Kidney glomerular epithelial cell (primary cell): ENCODE measurements around the gene TNFAIP3.

ENCODE experiments used
- DNase-seq: peaks from one replicate; lab custom pipeline; 2025; lab: John Stamatoyannopoulos, UW

TNFAIP3 gene

DNA sequence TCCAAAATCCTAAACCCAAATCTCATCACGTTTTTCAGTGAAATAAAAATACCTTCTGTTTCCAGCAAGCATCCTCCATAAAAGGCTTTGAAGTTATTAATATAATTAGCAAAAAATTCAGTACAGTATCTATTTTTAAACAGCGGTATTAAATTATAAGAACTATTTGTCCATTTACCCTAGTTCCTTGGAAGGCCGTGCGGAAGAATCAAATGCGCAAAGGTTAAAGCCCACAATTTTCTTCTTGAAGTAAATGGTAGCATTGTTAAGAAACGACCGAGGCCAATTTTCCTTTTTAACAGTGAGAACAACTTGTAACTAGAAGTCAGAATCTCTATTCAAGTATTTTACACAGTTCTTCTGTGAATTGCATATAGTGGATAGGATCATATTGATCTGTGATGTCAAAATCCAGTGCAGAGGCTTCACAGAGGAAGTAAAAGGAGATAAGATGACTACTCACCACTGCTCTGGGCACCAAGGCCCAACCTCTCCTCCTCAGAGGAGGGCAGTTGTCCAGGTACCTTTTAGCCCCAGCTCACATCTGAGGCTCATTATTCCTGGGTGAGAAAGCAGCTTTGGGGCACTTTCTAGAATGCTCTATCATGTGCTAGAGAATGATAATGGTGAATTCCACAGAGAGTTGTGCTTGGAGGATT lies 36.3 kb downstream of the TNFAIP3 start:
- DNase-seq, result no peak

DNA sequence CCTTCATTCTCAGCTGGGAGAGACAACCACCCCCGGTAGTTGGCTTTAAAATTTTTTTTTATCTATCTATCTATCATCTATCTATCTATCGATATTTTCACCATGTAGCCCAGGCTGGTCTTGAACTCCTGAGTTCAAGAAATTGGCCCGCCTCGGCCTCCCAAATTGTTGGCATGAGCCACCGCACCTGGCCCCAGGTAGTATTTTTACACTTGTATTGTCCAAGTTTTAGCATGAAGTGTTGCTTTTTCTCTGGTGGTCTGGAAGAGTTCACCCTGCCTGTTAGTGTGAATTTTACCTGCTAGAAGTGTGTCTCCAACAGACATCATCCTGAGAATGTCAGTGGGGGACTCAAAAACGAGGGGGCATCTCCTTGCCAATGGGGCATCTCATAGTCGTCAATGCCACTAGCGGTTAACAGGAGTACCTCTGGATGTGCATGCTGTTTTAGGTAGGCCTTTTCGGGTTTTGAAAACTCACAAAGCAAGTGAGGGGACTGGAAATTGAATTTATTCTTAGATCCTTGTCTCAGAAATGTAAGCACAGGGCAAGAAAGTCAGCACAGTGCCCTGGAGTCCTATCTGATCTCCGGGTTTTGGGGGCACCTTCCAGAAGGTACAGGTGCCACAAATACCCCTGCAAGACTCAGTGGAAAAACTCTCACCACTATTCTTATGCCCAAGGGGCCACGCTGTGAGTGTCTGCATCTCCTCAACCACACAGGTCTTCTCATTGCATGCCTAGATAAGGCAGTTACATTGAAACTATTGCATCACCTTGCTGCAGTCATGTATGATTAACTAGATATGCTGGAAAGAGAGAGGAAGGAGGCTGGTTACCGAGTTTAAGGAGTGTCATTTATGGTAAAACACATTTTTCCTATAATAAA lies 37.1 kb downstream of the TNFAIP3 start:
- DNase-seq, result peak; percentile 58

DNA sequence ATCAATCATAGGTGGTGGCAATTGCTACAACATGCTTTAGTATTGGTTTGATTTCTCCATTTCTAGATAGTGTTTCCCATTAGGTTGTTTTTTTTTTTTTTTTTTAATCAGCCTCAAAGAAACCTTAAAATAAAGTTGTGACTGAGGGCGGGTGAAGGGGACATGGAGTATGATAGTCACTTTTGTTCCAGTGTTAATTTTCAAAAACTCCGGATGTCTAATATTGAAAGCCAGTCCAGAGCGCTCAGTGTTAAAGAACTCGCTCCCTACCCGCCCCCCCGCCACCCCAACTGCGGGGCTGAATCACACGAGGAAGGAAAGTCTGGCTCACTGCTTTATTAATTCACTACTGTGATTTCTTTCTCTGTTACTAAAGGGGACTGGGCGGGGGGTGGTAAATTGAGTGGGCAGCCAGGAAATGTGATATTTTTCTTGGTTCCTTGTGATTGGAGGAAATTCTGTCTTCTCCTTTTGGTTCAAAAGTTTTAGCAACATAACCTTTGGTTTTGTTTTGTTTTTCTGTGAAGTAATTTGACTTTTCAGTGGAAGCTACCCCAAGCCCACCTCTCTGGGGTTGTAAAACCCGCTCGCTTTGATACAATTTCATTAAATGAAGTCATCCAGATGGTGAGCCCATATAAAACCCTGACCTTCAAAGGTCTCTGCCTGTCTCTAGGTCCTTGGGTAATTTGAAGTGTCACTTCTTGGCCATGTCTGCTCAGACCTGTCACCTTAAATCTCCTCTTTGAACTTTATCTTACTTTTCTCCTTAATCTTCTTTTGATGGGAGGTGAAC lies 38.0 kb downstream of the TNFAIP3 start:
- peak; percentile 21 for DNase-seq

DNA sequence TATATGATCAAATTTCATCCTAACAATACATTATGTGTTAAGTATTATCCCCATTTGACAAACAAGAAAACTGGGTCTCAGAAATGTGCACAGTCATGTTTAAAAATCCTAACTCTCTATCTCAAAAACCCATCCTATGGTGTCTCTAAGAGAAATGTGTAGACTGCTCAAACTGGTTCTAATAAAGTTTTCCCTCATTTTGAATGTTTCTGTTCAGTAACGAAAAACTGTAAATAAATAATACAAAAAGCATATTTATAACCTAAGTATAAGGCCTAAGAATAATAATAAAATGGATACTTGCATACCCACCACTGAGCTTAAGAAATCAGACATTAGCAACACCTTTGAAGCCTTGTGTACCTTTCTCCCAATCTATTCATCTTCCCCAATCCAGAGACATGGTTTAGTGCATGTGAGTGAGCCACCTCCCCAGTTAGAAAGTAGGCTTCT lies 39.0 kb downstream of the TNFAIP3 start:
- DNase-seq, result no peak

DNA sequence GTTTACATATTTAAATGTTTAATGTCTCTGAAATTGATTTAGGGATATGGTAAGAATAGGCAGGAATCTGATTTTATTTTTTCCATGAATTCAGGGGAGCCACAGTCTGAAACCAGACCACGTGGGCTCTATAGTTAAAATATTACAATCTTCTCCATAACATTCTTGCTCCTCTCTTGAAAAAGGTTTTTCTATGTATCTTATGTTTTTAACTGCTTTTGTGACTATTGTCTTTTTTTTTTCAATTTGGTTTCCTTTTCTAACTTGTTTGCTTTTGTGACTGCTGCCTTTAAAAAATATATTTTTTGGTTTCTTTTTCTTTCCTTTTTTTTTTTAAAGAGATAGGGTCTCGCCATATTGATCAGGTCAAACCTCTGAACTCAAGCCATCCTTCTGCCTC lies 40.1 kb downstream of the TNFAIP3 start:
- DNase-seq, result no peak

DNA sequence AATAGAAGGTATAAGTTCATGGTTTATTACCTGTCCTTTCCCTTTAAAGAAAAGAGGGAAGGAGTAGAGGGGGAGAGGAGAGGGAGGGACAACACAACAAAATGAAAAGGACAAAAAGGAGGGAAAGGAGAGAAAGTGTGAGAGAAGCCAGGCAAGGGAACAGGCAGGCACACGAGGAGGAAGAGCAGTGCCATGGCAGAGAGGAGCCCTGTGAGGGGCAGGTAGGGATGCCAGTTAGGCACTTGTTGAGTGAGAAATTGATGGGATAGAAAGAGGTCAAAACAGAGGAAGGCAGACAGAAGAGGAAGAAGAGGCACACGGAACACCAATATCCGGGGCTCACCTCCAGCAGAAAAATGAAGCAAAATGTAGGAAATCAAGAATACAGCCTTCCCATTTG lies 42.5 kb downstream of the TNFAIP3 start:
- DNase-seq, result no peak

DNA sequence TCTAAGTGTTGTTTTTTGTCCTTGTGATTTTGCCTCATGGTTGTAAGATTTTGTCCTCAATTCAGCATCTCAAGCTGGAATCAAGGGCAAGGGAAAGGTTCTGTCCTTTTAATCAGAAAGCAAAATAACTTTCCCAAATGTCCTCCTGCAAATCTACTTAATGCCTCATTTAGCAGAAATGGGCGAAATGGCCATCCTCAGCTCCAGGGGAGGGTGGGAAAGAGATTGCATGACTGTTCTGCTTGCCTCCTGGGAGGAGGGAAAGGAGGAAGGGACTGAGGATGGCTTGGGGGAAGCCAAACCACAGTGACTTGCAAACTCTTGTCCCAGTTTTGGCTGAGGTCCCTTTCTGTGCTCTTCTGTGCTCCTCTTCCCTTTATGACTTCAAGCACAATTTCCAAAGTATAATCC lies 43.4 kb downstream of the TNFAIP3 start:
- no peak for DNase-seq

DNA sequence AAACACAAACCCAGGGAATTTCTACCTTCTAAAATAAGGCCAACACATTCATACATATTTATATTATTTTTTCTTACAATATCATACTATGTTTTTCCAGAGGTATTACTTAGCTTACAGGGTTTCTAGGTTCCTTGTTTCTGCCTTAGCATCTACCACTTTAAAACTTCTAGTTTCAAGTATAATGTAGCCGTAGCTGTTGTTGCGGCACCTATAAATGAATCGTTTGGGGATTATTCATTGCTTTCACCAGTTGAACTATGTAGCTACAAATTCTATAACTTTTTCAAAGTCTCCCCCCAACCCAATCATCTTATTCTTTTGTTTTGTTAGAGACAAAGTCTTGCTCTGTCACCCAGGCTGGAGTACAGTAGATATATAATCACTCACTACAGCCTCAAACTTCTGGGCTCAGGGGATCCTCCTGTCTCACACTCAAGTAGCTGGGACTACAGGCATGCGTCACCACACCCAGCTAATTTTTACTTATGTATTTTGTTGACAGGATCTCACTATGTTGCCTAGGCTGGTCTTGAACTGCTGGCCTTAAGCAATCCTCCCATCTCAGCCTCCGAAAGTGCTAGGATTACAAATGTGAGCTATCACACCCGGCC lies 43.9 kb downstream of the TNFAIP3 start:
- no peak for DNase-seq

DNA sequence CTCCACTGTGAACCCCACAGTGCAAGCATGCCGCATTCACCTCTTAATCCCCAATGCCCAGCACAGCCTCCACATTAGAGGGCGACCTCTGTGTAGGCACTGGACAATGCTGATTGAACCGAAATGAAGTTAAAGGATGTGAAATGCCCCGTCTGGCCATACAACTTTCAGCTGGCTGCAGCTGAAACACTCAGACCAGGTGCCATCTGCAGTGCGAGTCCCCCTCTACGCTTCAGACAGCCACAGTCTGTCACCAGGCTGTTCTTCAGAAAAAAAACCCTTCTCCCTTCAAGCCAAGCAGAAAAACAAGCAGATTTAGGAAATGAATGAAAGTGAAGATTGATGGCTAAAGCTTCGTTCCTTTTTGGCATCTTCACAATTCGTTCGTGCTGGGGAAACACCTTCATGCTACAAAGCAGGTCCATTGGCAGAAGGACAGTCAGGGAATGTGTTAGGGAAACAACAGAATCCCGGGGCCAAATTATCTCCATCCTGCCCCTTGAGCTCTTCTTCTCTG lies 44.7 kb downstream of the TNFAIP3 start:
- DNase-seq, result no peak

DNA sequence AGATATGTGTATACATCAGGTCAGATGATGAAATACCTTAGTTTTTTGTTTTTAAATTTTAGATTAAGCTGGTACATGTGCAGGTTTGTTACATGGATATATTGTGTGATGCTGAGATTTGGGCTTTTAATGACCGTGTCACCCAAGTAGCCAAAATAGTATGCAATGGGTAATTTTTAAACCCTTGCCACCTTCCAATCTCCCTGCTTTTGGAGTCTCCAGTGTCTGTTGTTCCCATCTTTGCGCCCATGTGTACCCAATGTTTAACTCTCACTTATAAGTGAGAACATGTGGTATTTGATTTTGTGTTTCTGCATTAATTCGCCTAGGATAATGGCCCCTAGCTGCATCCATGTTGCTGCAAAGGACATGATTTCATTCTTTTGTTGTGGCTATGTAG lies 45.8 kb downstream of the TNFAIP3 start:
- no peak for DNase-seq

DNA sequence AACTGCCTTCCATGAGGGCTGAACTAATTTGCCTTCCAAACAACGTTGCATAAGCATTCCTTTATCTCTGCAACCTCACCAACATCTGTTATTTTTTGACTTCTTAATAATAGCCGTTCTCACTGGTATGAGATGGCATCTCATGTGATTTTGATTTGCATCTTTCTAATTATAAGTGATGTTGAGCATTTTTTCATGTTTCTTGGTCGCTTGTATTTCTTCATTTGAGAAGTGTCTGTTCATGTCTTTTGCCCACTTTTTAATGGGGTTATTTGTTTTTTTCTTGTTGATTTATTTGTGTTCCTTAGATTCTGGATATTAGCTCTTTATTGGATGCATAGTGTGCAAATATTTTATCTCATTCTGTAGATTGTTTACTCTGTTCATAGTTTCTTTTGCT lies 46.4 kb downstream of the TNFAIP3 start:
- no peak for DNase-seq

DNA sequence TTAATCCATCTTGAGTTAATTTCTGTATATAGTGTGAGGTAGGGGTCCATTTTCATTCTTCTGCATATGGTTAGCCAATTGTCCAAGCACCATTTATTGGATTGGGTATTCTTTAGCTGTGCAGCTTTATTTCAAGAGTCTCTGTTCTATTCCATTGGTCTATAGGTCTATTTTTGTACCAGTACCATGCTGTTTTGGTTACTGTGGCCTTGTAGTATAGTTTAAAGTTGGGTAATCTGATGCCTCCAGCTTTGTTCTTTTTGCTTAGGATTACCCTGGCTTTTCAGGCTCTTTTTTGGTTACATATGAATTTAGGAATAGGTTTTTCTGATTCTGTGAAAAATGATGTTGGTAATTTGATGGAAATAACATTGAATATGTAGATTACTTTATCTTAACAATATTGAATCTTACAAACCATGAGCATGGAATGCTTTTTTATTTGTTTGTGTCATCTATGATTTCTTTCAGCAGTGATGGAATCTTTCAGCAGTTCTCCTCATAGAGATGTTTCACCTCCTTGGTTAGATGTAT lies 47.0 kb downstream of the TNFAIP3 start:
- DNase-seq, result no peak

DNA sequence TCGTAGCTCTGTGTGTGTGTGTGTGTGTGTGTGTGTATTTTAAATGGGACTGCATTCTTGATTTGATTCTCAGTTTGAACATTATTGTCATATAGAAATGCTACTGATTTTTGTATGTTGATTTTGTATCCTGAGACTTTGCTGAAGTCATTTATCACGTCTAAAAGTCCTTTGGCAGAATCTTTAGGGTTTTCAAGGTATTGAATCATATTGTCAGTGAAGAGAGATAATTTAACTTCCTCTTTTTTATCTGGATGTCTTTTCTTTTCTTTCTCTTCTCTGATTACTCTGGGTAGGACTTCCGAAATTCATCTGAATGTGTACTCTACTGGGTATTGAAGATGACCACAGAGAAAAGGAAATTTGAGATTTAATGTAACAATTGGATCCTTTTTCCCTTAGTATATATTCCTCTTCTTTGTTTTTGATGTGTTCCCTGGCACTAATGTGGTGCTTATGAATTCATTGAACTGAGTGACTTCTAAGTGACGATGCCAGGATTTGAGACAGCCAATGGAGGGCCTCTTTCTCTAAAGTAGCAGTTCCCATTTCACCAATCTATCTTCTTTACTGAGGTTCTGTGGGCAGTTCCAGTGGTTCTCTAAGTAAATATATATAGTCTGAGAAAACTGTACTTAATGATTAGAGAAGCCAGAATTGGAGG lies 47.6 kb downstream of the TNFAIP3 start:
- DNase-seq, result no peak

DNA sequence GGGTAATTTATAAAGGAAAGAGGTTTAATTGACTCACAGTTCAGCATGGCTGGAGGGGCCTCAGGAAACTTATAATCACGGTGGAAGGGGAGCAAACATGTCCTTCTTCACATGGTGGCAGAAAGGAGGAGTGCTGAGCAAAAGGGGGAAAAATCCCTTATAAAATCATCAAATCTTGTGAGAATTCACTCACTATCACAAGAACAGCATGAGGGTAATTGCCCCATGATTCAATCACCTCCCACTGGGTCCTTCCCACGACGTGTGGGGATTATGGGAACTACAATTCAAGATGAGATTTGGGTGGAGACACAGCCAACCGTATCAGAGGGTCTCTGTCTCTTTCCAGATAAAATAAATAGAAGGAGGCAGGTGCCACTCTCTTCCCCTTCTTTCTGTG lies 48.7 kb downstream of the TNFAIP3 start:
- no peak for DNase-seq

DNA sequence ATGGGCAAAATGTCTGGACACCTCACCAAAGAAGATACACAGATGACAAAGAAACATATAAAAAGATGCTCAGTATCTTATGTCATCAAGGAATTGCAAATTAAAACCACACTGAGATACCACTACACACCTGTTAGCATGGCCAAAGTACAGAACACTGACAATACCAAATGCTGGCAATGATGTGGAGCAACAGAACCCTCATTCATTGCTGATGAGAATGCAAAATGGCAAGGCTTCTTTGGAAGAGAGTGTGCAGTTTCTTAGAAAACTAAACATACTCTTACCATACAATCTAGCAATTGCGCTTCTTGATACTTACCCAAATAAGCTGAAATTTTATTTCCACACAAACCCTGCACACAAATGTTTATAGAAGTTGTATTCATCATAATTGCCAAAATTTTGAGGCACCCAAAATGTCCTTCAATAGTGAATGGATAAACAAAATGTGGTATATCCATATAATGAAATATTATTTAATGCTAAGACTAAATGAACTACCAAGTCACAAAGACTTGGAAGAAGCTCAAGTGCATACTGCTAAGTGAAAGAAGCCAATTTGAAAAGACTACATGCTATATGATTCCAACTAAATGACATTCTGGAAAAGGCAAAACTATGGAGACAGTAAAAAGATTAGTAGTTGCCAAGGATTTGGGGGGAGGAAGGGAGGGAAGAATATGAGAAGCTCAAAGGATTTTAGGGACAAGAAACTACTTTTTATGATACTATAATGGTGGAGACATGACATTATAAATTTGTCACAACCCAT lies 50.7 kb downstream of the TNFAIP3 start:
- no peak for DNase-seq

DNA sequence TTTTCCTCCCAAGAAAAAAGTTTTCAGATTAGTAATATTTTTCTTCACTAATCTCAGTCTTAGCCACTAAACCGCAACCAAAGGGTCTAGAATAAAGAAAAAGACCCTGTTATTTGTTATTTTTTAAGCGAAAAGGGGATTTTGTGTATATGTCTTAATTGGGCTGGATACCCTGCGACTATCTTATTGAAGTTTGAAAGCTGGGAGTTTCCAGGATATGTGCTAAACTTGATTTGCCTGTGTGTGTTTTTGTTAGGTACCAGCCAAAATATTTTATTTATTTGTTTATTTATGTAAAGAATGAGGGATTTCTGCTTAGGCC lies 52.4 kb downstream of the TNFAIP3 start:
- DNase-seq, result no peak

DNA sequence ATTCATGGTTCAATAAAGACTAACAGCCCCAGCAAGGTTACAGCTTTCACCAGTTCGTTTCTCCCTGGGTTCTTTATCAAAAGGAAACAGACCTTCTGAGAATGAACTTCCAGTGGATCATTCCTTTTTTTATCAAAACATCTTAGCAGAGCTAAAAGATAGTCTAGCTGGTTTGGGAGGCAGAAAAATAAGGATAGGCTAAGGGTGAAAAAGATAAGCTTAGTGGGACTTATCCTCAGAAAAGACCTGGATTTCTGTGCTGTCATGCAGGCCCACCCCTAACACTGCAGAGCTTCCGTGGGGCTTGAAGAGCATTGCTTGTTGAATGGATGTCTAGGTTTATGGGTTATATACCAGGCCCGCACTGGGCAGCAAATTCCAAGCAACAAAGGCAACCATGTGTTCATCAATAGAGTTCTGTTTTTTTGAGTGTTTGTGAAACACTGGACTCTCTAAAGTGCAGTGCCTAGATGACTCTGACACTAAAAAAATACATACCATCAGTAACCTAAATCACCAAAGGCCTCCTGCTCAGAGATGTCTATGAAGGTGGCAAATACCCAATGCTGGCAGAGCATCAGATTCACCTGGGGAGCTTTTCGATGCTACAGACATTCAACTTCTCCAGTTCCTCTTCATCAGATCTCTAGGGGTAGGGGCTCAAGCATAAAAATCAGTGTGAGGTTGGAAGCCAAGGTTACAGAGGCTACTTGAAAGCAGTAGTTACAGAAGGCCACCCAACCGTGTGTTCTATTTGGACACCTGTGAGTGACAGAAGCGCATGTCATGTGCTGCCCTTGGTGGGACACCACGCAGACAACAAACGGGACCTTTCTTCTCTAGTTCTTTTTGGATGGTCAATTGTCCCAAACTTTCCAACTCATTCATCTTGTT lies 53.0 kb downstream of the TNFAIP3 start:
- no peak for DNase-seq

DNA sequence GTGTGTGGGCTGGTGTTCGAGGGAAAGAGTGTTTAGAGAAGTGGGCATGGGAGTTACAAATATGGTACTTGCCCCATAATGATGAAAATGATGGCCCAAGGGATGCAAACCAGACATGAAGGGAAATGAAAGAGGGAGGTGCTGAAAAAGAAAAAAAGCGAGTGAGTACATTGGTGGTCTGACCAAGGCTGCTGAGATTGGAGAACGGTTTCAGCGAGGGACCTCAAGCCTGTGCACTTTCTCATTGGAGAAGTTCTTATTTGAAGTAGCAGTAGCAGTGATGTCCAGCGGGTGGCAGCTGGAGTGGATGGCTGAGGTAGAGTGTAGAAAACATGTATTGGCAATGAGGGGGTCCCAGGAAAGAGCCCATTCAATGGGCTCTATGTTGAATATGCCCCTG lies 54.8 kb downstream of the TNFAIP3 start:
- no peak for DNase-seq

DNA sequence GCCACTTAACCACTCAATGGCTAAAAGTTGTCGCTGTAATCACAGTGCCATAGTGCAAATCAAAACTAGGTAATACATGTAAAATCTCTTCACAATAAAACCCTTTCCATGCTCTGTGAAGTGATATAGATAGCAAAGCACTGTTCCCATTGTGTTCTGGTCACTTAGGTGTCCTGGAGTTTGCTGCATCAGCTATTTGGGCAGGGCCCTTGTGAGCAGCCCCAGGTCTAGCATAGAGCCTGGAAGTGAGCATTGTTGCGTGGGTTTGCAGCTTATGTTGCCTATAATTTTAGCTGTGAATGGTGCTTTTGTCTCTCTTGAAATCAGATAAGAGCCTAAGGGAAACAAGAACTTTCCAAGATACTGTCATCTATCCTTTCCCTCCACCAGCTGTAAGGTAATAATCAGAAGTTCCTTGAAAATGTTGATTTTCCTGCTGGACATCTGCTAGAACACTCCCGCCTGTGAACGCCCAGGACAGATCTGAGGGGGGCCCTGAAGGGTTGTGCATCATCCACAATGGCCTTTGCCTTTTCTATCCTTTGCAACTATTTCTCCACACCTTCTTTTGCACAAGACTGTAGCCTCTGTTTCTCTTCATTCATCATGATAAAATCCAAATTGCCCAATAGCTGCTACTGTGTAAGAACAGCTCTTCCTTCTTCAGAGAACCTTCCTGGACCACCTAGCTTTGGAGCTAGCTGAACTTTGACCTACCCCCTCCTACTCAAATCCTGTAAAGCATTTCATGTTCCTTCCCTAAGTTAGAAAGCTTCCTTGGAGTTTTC lies 57.0 kb downstream of the TNFAIP3 start:
- no peak for DNase-seq
